ENCODE data around the gene SLC4A9.
"Not testable (repeated sequence)": the region's sequence is repeated elsewhere in the genome, so short reads cannot be mapped to it uniquely, and the experiment has no call there.

Gene SLC4A9

GRCh38 chr5:140338908-140339307, 21.1 kb upstream of the SLC4A9 start:
- no peak for DNase-seq

DNA sequence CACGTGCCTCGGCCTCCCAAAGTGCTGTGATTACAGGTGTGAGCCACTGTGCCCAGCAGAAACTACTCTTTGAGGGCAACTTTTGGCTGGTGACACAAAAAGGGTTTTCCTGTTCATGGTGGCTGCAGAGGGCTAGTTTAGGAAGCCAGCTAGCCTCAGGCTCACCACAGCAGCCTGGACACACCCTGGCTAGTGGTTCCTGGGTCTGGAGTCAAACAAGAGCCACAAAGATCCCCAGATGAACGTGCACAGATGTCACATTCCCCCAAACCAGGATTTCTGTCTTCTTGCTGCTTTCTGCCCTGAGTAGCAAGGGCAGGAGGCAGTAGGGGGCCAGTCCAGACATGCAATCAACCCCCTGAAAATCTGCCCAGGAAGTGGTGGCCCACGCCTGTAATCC, 20.4 kb upstream of the SLC4A9 start:
- DNase-seq = no peak

- DNase-seq = no peak
Observed at GRCh38 chr5:140340605-140341121, 19.3 kb upstream of the SLC4A9 start.

GRCh38 chr5:140341591-140341990, 18.4 kb upstream of the SLC4A9 start:
- DNase-seq = no peak

GRCh38 chr5:140342287-140342686, 17.7 kb upstream of the SLC4A9 start:
- DNase-seq = peak in 1 of 2 donors; percentile 36

GRCh38 chr5:140342896-140343295, 17.1 kb upstream of the SLC4A9 start:
- no peak for DNase-seq

- not testable (repeated sequence) for DNase-seq
Observed at GRCh38 chr5:140343849-140344248, 16.1 kb upstream of the SLC4A9 start.

- peak; percentile 32 to 35 for DNase-seq
Observed at GRCh38 chr5:140344683-140345423, 15.1 kb upstream of the SLC4A9 start.

DNA sequence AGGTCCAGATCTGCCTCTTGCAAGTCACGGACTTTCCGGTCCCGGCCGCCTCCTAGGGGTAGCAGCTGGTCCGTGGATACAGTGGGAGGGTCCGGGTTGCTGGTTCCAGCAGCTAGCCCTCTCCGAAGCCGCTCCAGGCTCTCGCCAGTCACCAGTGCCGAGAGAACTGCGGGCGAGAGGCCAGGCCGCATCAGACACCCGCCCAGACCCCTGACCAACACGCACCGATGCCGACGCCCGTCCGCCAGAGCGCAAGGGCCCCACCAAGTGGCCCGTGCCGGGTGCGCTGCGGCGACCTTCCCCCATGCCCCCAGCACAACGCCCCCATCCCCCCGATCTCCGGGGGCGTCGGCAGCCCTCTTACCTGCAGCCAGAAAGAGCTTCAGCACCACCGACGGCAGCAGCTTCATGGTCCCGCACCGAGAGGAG, 14.1 kb upstream of the SLC4A9 start:
- DNase-seq = no peak

GRCh38 chr5:140346348-140347221, 13.4 kb upstream of the SLC4A9 start, which contains the start of gene HBEGF:
Gene HBEGF (minus strand): TSS chr5:140346603. CDS start chr5:140346328, 275 bp downstream.
- DNase-seq = peak; percentile 55 to 70

GRCh38 chr5:140347360-140347759, 12.6 kb upstream of the SLC4A9 start:
- no peak for DNase-seq

- DNase-seq = no peak
Observed at GRCh38 chr5:140348104-140348503, 11.9 kb upstream of the SLC4A9 start.

DNA sequence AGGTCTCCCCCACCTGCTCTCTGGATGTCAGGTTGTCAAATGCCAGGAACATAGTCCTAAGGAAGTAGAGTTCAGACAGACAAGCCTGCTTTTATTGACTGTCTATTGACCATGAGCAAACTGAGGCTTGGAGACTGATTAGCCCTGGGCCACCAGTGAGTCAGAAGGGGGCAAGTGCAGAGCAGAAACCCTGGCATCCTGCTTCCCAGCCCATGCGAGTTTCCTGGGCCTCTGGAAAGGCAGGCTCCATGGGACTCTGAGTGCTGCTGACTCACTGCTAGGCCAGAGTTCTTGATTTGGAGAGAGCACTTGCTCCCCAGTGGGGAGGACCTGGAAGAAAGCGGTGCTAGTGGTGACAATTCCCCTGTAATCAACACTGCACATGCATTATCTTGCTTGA, 10.8 kb upstream of the SLC4A9 start:
- no peak for DNase-seq

DNA sequence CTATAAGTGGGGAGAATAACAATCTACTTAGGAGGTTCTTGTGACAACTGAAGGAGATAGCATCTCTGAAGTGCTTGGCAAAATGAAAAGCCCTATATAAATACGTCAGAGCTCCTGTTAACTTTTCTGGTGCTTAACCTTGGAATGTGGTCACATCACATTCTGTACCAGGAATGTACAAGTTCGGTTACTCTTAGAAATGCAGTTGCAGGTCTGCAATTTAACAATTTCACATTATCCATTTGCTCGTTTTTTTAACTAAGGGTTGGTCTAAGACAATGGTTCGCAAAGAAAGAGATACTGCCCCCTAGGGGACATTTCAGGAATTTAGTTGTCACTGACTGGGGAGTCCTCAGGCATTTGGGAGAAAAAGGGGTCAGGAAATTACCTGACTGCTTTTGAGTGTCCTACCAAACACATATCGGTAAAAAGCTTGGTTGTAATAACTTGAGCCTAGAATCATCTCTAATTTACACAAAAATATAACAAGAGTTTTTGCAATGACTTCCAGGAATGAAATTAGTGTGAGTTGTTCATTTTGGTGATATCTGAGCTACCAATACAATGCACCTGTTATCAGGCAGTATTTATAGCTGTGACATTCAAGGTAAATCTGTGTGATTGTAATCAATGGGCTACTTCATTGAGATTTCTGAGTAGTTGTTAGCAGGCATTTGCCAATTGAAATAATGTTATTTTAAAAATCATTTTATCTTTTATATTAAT, 8.2 kb upstream of the SLC4A9 start:
- DNase-seq = peak; percentile 27 to 70

DNA sequence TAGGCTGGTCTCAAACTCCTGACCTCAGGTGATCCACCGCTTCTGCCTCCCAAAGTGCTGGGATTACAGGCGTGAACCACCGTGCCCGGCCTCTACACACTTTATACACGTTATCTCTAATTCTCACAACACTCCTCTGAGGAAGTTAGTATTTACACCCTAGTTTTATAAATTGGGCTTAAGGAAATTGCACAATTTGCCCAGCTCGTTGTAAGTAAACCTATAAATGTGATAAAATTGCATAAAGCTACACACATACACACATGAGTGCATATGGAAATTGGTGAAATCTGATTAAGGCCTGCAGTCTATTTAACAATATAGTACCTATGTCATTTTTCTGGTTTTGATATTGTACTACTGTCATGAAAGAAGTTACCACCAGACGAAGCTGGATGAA, 4.4 kb upstream of the SLC4A9 start:
- DNase-seq = no peak

GRCh38 chr5:140356853-140357725, 2.9 kb upstream of the SLC4A9 start:
- DNase-seq = no peak

DNA sequence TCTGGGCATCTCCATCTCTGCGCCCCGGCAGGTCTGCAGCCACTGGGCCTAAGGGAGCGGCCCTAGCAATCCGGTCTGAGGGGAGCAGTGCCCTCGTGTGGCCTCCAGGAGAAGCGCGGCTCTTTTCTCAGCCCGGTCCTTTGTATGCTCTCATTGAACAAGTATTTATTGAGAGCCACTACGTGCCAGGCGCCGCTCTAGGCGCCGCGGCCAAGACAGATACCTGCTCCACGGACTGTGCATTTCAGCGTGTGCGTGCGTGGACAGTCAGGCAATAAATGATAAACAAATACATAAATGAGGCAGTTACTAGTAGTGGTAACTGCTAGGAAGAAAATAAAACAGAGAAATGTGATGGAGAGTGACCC, 2.3 kb upstream of the SLC4A9 start:
- DNase-seq = peak; percentile 76 to 82

- no peak for DNase-seq
Observed at GRCh38 chr5:140358738-140359310, 1.2 kb upstream of the SLC4A9 start.

DNA sequence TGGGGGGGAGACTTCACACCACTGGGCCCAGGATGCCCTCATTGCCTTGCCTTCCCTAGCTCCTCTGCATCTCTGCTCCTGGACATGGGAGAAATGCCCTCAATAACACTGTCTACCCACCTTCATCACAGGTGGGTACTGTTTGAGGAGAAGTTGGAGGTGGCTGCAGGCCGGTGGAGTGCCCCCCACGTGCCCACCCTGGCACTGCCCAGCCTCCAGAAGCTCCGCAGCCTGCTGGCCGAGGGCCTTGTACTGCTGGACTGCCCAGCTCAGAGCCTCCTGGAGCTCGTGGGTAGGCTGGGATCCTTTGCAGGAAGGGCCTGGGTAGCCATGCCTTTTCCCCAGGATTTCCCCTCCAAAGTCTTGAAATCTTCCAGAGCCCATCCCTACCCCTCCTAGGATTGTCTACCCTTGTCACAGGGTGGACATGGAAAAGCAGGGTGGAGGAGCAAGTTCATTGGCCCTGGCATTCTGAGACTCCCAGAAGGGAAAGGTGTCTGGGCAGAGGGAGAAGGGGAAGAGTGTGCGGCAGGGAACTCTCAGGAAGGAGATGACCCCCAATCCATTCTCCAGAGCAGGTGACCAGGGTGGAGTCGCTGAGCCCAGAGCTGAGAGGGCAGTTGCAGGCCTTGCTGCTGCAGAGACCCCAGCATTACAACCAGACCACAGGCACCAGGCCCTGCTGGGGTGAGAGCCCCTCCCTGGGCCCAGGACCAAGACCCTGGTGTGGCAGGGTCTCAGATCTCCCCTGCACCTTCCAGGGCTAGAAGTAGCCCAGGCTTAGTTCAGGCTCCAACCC, 886 bp downstream of the SLC4A9 start:
- no peak for DNase-seq

DNA sequence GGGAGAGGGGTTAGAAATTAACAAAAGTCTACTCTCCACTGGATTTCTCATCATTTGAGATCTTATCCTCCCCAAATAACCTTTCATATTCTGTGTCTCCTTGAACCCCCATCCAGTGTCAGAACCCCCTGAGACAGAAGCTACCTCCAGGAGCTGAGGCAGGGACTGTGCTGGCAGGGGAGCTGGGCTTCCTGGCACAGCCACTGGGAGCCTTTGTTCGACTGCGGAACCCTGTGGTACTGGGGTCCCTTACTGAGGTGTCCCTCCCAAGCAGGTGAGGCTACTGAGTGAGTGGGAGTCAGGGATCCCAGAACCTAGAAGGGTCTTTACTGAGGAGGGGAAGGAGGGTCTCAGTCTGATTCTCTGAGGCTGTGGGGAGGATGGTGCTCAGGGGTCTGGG, 1.9 kb downstream of the SLC4A9 start:
- DNase-seq = no peak

- DNase-seq = no peak
Observed at GRCh38 chr5:140362311-140362710, 2.3 kb downstream of the SLC4A9 start.

Data from stimulated activated CD4-positive, alpha-beta T cell treated with anti-CD3 and anti-CD28 coated beads, Interleukin-2, amount 100 ng/mL, for 24 hours (primary cell).